Measurements from ENCODE around the gene ISOC1. TPM values are rescaled to one million over a fixed set of nuclear protein-coding genes. Genes with fewer than 3 reads are reported as not detected.

ISOC1 gene
- total RNA-seq, 1 experiment from 2014 or later = 25.7 TPM

DNA sequence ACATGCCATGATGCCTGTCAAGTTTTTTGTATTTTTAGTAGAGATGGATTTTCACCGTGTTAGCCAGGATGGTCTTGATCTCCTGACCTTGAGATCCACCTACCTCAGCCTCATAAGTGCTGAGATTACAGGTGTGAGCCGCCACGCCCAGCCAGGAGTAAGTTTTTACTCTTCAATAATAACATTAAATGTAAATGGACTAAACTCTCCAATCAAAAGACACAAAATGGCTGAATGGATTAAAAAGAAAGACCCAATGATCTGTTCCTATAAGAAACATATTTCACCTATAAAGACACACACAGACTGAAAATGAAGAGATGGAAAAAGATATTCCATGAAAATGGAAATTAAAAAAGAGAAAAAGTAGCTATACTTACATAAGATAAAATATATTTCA lies 37.2 kb upstream of the ISOC1 start:
- H3K27ac ChIP-seq (ENCODE audit: low read length) = no peak overlapping the region
- DNase-seq (ENCODE audit: low read depth, low spot score) = no peak
- intact Hi-C loops (cut with micrococcal nuclease; ENCODE audit: unreplicated experiment) = no loop called here
- no peaks in the 10 kb centered on the region for H3K36me3 ChIP-seq (ENCODE audit: control insufficient read depth, insufficient read depth, low read length)
- no TSS peak for BruUV-seq (replicated peaks)
- no peaks in the 10 kb centered on the region for H3K9me3 ChIP-seq (ENCODE audit: control insufficient read depth, insufficient read depth, low read depth, low read length)
- in situ Hi-C loops (cut with HindIII; ENCODE audit: low pct_unique_long_range_greater_than_20kb, low sequenced_read_pairs) = no loop called here
- ChIA-PET CTCF (no interaction called here), POLR2A (no interaction called here)
- H3K4me3 ChIP-seq (ENCODE audit: low read depth in 2 of 2, low read length in 2 of 2) = no peak overlapping the region
- no peak for ATAC-seq
- H3K4me1 ChIP-seq (ENCODE audit: control insufficient read depth, insufficient read depth, low read length) = no peaks in the 10 kb centered on the region
- no peaks in the 10 kb centered on the region for H3K27me3 ChIP-seq (ENCODE audit: control insufficient read depth, insufficient read depth, low read length)
- TF ChIP-seq TCF7L2 (IDR thresholded peaks at IDR 0.05; ENCODE audit: low read depth, low read length) (no peak), SIN3A (IDR thresholded peaks at IDR 0.05; ENCODE audit: borderline replicate concordance, insufficient read depth, low read depth, low read length) (no peak), POLR2AphosphoS5 (IDR thresholded peaks at IDR 0.05; ENCODE audit: low read depth, low read length) (no peak)
- TF ChIP-seq, protein P1, sequence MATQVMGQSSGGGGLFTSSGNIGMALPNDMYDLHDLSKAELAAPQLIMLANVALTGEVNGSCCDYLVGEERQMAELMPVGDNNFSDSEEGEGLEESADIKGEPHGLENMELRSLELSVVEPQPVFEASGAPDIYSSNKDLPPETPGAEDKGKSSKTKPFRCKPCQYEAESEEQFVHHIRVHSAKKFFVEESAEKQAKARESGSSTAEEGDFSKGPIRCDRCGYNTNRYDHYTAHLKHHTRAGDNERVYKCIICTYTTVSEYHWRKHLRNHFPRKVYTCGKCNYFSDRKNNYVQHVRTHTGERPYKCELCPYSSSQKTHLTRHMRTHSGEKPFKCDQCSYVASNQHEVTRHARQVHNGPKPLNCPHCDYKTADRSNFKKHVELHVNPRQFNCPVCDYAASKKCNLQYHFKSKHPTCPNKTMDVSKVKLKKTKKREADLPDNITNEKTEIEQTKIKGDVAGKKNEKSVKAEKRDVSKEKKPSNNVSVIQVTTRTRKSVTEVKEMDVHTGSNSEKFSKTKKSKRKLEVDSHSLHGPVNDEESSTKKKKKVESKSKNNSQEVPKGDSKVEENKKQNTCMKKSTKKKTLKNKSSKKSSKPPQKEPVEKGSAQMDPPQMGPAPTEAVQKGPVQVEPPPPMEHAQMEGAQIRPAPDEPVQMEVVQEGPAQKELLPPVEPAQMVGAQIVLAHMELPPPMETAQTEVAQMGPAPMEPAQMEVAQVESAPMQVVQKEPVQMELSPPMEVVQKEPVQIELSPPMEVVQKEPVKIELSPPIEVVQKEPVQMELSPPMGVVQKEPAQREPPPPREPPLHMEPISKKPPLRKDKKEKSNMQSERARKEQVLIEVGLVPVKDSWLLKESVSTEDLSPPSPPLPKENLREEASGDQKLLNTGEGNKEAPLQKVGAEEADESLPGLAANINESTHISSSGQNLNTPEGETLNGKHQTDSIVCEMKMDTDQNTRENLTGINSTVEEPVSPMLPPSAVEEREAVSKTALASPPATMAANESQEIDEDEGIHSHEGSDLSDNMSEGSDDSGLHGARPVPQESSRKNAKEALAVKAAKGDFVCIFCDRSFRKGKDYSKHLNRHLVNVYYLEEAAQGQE (IDR thresholded peaks at IDR 0.05; ENCODE audit: insufficient read depth in 1 of 2, low read depth in 2 of 2, low read length in 1 of 2) = no peak
- TF ChIP-seq, protein P2, sequence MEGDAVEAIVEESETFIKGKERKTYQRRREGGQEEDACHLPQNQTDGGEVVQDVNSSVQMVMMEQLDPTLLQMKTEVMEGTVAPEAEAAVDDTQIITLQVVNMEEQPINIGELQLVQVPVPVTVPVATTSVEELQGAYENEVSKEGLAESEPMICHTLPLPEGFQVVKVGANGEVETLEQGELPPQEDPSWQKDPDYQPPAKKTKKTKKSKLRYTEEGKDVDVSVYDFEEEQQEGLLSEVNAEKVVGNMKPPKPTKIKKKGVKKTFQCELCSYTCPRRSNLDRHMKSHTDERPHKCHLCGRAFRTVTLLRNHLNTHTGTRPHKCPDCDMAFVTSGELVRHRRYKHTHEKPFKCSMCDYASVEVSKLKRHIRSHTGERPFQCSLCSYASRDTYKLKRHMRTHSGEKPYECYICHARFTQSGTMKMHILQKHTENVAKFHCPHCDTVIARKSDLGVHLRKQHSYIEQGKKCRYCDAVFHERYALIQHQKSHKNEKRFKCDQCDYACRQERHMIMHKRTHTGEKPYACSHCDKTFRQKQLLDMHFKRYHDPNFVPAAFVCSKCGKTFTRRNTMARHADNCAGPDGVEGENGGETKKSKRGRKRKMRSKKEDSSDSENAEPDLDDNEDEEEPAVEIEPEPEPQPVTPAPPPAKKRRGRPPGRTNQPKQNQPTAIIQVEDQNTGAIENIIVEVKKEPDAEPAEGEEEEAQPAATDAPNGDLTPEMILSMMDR (IDR thresholded peaks at IDR 0.05) = no peak

DNA sequence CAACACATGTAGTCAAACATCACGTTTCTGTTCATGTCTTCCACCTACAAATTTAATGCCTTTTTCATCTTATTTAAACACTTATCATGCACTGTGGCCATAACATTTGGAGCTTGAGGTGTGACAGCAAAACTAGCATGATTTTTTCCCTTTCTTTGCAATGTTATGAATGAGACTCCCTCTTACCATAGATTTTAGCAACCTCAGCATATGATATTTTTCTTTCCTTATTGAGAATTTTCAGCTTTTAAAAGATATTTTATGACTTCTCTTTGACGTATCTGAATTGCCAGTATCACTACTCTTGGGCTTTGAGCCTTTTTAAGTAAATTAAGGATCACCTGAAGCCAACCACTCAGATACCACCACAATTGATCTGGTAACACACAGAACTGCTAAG lies 32.7 kb upstream of the ISOC1 start:
- Histone ChIP-seq H3K9me3 (ENCODE audit: control insufficient read depth, insufficient read depth, low read depth, low read length) (no peaks in the 10 kb centered on the region), H3K4me3 (ENCODE audit: low read depth in 2 of 2, low read length in 2 of 2) (no peak overlapping the region), H3K4me1 (ENCODE audit: control insufficient read depth, insufficient read depth, low read length) (no peaks in the 10 kb centered on the region), H3K27ac (ENCODE audit: low read length) (no peak overlapping the region), H3K27me3 (ENCODE audit: control insufficient read depth, insufficient read depth, low read length) (no peaks in the 10 kb centered on the region), H3K36me3 (ENCODE audit: control insufficient read depth, insufficient read depth, low read length) (no peaks in the 10 kb centered on the region)
- no peak for DNase-seq (ENCODE audit: low read depth, low spot score)
- TF ChIP-seq, protein P2 (IDR thresholded peaks at IDR 0.05) = no peak
- no peak for TF ChIP-seq SIN3A (IDR thresholded peaks at IDR 0.05; ENCODE audit: borderline replicate concordance, insufficient read depth, low read depth, low read length)
- no peak for TF ChIP-seq POLR2AphosphoS5 (IDR thresholded peaks at IDR 0.05; ENCODE audit: low read depth, low read length)
- no peak for TF ChIP-seq TCF7L2 (IDR thresholded peaks at IDR 0.05; ENCODE audit: low read depth, low read length)
- TF ChIP-seq, protein P1 (IDR thresholded peaks at IDR 0.05; ENCODE audit: insufficient read depth in 1 of 2, low read depth in 2 of 2, low read length in 1 of 2) = no peak
- intact Hi-C loops (cut with micrococcal nuclease; ENCODE audit: unreplicated experiment) = no loop called here
- no TSS peak for BruUV-seq (replicated peaks)
- ChIA-PET POLR2A (no interaction called here), CTCF (no interaction called here)
- in situ Hi-C loops (cut with HindIII; ENCODE audit: low pct_unique_long_range_greater_than_20kb, low sequenced_read_pairs) = no loop called here
- no peak for ATAC-seq
